GM12874 (cell line): Measurements from ENCODE around the gene RPL10A.

ENCODE experiments used
- TF ChIP-seq, protein P1 (sequence below): IDR thresholded peaks from 2 replicates; pipeline ENCODE4 v1.5.1; 2011; ENCODE audit warnings: low read depth, mild to moderate bottlenecking, control low read depth, low read length, moderate library complexity; ENCODE audit not compliant: insufficient read depth

The RPL10A gene

DNA sequence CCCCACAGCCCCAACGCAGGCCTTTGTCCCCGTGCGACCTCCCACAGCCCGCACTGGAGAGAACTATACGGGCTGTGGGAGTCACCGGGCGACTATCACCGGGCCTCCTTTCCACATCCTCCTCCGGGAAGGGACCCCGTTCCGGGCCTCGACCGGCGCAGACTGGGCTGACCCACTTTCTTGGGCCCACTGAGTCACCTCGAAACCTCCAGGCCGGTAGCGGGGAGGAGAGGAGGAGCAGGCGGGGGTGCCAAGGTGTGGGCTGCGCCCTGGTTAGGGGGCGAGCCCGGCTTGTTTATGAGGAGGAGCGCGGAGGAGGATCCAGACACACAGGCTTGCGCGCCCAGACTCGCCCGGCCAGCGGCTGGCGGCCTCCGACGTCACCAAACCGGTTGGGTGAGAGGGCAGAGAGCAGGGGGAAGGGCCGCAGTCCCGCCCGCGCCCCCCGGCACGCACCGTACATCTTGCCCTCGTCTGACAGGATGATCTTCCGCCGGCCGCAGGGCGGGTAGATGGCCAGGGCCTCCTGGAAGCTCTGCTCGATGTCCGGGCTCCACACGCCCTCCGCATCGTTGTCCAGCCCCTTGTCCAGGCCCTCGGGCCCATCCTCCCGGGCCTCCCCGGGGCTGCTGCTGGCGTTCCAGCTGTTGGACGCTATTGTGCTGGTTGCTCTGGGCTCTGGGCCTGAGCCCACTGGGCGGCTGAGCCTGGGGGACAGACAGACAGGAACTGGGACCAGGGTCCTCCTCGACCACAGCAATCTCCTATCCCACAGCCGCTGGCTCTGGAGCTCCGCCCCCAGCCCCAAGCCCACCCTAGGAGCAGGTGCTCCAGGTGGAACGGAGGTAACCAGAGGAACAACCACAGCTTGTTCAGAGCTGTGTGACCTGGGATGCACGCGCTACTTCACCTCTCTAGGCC, 18.1 kb downstream of the RPL10A start:
- TF ChIP-seq, protein P1, sequence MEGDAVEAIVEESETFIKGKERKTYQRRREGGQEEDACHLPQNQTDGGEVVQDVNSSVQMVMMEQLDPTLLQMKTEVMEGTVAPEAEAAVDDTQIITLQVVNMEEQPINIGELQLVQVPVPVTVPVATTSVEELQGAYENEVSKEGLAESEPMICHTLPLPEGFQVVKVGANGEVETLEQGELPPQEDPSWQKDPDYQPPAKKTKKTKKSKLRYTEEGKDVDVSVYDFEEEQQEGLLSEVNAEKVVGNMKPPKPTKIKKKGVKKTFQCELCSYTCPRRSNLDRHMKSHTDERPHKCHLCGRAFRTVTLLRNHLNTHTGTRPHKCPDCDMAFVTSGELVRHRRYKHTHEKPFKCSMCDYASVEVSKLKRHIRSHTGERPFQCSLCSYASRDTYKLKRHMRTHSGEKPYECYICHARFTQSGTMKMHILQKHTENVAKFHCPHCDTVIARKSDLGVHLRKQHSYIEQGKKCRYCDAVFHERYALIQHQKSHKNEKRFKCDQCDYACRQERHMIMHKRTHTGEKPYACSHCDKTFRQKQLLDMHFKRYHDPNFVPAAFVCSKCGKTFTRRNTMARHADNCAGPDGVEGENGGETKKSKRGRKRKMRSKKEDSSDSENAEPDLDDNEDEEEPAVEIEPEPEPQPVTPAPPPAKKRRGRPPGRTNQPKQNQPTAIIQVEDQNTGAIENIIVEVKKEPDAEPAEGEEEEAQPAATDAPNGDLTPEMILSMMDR: no peak

DNA sequence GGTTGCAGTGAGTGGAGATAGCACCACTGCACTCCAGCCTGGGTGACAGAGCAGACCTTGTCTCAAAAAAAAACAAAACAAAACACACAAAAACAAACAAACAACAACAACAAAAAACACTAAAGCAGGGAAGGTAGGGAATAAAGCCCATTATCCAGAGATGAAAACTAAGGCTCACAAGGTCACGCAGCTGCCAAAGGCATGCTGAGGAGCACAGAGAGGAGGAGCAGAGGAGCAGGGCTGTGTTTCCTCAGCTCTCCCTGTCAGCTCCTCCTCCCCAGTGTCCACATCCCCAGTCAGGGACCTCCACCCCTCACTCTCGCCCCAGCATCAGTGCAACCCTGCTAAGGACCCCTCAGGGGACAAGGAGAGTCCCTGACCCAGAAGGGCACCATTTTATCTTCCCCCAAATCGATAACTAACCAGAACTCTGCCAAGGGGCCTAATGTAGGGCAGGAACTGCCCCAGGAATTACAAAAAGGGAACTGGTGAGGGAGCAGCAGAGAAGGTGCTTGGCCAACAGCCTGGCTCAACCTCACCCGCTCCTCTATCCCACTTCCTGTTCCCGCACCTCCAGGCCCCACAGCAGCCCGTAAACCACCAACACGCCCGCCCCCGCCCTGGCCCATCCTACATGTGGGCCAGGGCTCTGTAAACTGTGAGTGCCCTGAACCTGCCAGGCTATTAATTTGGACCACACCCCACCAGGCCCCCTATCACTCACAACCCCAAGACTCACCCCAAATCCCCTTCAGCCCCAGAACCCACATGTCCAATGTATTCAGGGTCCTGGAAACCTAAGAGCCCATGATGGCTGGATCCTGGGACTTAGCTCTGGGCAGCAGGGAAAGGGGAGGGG, 19.7 kb downstream of the RPL10A start:
- TF ChIP-seq, protein P1: no peak

DNA sequence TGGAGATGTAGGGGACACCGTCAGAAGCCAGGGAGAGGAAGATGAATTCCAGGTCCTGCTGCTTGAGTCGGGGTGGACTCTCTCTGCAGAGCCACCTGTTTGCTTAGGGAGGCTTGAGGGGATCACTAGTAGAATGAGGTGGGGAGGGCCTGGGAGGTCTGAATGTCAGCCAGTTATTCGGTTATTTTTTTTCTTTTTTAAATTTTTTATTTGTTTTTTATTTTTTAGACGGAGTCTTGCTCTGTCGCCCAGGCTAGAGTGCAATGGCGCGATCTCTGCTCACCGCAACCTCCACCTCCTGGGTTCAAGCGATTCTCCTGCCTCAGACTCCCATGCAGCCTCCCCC, 20.3 kb downstream of the RPL10A start:
- TF ChIP-seq, protein P1: no peak

DNA sequence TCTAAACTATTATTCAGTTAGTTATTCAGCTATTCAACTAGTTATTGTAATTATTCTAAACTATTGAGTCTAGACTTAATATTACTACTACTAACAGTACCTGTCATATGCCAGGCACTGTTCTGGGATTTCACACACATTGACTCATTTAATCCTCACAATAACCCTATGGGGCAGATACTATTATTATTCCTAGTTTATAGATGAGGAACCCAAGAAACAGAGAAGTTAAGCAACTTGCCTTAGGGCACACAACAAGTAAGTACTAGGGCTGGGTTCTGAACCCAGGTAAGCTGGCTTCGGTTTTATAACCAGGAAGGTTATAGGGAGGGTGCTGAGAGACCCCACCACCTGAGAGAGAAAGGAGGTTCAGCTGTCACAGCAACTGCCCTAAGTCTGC, 20.9 kb downstream of the RPL10A start:
- TF ChIP-seq, protein P1: no peak

DNA sequence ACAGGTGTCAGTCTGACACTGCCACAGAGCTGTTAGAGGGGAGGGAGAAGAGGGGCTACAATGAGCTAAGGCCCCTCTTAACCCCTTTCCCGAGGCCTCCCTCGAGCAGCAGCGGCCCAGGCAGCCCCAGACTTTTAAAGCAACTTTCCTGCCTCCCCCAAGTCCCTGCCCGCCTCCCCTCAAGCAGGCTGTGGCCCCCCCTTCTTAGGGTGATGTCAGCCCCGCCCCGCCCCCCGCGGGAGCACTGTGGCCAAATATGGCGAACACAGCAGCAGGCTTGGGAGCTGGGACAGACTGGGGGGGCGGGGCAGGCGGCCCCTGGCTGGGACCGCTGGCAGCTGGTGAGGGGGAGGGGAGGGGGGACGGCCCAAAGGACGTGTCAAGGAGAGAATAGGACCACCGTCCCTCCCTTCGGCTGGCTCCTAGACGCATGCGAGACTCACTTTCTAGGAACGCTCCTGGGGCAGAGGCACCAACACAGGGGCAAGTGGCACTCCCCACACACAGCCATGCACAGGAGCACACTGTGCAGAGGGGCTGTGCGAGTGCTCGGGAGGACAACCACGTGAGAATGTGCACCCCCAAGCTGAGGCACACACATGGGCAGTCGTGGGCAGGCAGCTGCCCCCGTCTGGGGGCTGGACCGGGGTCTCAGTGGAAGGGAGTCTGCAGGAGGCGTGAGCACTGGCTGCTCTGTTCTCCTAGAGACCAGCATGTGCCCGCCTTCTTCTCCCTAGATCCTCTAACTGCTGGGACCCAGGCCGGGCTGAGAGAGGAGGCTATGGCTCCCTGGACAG, 22.0 kb downstream of the RPL10A start:
- TF ChIP-seq, protein P1: no peak

DNA sequence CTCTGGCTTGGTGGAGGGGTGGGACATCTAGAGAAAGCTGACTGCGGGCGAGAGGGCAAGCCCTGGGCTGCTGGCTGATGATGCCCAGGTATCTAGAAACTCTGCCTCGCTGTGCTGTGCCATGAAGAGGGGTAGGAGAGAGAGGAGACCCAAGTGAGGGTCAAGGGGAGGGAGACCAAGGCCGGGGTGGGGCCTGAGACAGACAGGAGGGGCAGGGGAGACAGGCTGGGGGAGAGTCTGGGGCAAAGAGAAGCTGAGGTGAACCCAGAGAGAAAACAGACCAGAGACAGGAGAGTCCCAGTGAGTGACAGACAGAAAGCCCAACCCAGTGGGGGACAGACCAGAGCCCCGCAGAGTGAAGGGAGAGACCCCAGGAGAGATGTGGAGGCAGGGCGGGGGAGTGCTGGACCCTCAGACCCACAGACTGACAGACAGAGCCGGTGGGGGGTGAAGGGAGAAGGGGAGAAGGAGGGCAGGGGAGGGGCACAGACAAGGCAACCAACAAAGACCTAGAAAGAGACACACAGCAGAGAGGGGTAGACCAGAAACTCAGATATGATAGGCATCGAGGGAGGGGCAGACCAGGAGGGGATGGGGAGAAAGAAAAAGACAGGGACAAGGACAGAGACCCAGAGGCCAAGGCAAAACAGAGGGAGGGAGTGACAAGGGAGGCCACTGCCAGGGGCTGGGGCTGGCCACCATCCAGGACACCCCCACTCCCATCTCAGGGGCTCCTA, 22.8 kb downstream of the RPL10A start:
- TF ChIP-seq, protein P1: no peak
